Epithelial cell of prostate (primary cell): ENCODE data around the gene NFYB.
"Not testable (repeated sequence)": the region's sequence is repeated elsewhere in the genome, so short reads cannot be mapped to it uniquely, and the experiment has no call there.

Source experiments
- DNase-seq: peaks from one replicate; pipeline ENCODE4 v3.0.0-alpha.2; 2011; ENCODE audit warnings: low read depth, low spot score
- H3K27ac ChIP-seq: fragments of 450-650 bp; 2 replicates; pipeline ENCODE4 v1.5.1; 2017; ENCODE audit warnings: mild to moderate bottlenecking

The NFYB gene

DNA sequence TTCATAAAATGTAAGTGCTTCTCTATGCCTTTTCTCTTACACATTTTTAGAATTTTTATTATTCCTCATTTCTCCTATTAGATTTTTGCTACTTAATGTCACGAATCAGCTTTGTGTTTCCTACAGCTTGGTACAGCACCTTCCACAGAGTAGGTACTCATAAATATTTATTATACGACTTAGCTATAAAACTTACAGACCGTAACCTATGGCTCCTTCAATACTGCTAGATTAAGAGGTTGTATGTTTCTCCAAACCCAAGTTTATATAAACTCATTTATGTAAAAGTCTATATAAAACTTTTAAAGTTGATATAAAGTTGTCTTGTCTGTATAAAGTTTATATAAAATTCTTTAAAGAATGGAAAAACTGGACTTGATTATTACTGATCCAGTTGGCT lies 11.5 kb downstream of the NFYB start:
- H3K27ac ChIP-seq, result no peak overlapping the region
- DNase-seq, result no peak

GRCh38 chr12:104122298-104122697 lies 15.7 kb downstream of the NFYB start:
- no peak for DNase-seq
- no peak overlapping the region for H3K27ac ChIP-seq

DNA sequence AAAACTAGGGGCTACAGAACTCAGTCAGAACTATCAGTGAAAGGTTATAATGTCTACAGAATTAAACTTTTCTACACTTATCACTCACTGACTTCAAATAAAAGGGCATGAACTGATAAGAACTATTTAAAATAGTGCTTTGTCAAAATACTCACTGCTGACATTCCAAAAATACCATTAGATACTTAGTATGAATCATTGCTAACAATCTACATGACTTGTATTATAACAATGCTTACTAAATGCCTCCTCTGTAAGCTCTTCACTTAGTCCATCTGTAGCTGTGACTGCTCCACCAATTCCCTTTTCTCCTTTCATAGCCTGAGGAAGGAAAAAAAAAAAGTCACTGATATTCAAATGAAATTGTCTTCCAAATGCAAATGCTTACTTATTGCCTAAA lies 17.0 kb downstream of the NFYB start:
- DNase-seq, result no peak
- H3K27ac ChIP-seq, result peak overlapping the region; percentile 2

- H3K27ac ChIP-seq, result peak overlapping the region; percentile 25
- no peak for DNase-seq
Observed at GRCh38 chr12:104115587-104115975, 22.4 kb downstream of the NFYB start.

DNA sequence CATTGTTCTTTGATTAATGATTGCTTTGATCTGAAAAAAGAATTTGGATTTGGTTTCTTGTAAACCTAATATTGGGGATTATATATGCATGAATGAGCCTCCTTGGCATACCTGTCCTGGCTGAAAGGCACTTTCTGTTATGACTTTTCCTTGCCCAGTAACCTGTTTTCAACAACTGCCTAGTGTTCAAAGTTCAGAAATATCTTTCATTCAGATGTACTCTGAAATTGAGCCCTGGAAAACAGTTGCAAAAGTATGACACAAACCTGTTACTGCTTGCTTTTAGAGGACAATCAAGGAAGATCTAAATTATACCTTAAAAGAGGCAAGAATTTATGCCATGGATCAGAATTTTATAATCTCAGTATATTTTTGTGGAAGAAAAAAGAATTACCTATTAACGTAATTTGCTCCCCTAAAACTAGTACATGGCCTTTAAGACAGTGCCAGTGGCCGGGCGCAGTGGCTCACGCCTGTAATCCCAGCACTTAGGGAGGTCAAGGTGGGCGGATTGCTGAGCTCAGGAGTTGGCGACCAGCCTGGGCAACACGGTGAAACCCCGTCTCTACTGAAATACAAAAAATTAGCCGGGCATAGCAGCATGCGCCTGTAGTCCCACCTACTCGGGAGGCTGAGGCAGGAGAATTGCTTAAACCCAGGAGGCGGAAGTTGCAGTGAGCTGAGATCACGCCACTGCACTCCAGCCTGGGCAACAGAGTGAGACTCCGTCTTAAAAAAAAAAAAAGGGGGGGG lies 23.0 kb downstream of the NFYB start:
- DNase-seq, result not testable (repeated sequence)
- peak overlapping the region; percentile 25 for H3K27ac ChIP-seq

DNA sequence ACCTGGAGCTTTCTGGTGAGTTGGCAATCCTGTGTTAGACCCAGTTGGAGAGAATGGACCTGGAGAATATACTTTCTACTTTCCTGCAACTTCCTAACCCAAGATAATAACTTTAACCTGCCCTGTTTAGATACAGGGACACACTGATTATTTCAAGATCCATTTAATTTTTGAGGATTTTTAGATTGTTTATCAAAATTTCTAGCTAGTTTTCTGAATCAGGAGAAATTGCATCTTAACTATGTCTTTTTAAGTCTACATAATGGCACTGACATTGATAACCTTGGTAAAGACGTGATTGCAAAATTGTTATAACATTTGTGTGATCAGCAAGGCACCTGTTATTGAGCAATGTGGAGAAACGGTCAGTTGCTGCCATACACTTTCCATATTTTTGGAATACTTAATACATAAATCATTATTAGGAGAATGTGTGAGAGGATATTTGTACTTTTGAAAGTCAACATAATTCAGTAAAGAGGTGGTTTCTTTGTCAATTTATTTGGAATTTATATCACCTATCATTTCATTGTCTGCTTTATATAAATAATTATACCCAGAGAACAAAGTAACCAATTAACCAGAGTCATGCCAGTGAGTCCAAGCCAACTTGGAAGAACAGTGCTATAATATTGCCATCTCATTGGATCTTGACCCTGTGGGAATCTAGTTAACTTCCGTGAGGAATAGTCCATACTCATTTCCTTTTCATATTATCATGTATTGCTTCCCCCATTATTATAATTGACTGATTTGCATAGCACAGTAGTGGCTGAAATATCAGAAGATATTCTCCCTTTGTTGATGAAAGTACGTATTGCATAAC lies 28.4 kb downstream of the NFYB start:
- no peak overlapping the region for H3K27ac ChIP-seq

GRCh38 chr12:104108755-104109445 lies 29.1 kb downstream of the NFYB start:
- H3K27ac ChIP-seq, result no peak overlapping the region
- DNase-seq, result peak; percentile 29

More for the DNA sequence above, 28.4 kb downstream of the NFYB start:
- DNase-seq, result no peak

DNA sequence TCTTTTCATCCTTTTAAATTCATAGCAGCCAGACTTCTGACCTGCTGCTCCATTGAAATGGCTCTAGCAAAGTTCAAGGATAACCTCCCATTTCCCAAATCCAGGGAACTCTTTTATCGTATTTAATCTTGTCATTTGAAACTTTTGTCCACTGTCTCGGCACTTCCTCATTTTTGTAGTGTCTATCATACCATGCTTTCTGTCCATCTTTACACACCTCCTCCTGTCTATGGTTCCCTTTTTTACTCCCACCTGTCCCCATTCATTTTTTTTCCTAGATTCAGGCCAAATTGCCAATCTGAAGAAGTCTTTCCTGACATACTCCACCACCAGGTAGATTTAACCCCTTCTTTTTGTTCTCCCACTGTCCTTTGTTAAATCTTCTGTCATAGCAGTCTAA lies 31.0 kb downstream of the NFYB start:
- H3K27ac ChIP-seq, result no peak overlapping the region
- no peak for DNase-seq

- H3K27ac ChIP-seq, result no peak overlapping the region
Observed at GRCh38 chr12:104105461-104105860, 32.5 kb downstream of the NFYB start.

DNA sequence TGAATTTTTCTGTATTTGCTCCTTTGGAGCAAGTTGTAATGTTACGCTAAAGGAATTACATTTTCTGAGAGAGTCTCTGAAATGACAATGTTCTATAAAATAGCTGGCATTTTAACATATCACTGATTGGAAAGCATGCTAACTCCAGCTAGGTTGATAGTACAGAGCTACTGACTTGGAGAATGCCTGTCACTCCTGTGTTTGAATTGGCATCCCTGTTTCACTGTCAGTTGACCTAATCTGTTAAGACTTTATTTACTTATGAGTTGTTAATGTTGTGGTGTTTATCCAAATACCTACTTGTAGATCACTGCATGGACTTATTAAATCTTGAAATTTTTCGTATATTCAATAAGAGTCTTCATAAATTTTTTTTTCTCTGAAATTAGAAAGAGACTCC lies 40.1 kb downstream of the NFYB start:
- H3K27ac ChIP-seq, result no peak overlapping the region
- DNase-seq, result no peak

More at GRCh38 chr12:104105461-104105860, 32.5 kb downstream of the NFYB start:
- no peak for DNase-seq

DNA sequence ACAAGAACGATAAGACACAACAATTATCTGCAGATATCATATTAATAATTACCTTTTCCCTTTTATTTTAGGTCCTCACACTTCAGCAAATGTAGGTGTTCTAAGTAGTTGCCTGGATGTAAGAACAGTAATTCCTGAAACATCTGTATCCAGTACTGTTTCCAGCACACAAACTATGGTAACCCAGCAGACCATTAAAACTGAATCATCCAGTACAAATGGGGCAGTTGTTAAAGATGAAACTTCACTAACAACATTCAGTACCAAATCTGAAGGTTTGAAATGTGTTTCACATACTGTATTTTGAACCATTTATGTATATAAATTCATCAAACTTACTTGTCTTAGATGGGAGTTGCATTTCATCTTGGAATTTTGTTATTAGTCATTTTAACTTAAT lies 42.7 kb downstream of the NFYB start:
- no peak for DNase-seq
- no peak overlapping the region for H3K27ac ChIP-seq

- H3K27ac ChIP-seq, result no peak overlapping the region
- DNase-seq, result no peak
Observed at GRCh38 chr12:104094284-104094683, 43.7 kb downstream of the NFYB start.

DNA sequence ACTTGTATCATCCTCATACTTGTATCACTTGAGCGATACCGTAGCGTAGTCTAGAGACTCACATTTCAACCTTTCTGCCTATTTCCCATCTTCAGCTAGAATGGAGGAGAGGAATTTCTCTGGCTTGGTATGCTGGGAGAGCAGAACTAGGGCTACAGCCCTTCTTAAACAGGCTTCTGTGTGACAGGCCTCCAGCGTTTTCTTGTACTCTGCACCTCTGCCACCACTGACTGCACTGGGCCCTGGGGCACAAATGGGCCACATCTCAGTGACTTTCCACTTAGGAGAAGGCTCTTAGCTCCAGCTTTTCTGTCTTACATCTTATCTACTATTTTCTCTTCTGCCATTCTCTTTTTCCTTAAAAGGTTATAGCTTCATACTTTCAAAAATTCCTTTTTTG lies 46.9 kb downstream of the NFYB start:
- no peak for DNase-seq
- H3K27ac ChIP-seq, result no peak overlapping the region

DNA sequence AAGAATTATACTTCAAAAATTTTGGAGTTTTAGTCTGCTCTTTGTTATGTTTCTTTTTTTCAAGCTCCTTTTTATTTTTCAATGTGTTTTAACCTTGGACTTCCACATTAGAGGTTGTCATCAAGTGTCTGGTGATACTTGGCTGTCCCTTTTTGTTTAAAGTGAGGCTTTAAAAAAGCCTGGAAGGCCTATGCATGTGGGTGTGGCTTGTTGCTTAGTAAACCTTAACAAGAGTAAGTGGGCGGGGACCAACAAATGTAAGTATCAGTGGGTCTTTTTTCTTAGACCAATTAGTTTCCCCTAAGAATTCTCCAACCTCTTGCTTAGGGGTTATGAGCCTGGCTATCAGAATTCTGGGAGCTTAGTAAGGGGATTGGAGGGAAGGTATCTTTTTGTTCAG lies 47.3 kb downstream of the NFYB start:
- no peak overlapping the region for H3K27ac ChIP-seq
- DNase-seq, result no peak

DNA sequence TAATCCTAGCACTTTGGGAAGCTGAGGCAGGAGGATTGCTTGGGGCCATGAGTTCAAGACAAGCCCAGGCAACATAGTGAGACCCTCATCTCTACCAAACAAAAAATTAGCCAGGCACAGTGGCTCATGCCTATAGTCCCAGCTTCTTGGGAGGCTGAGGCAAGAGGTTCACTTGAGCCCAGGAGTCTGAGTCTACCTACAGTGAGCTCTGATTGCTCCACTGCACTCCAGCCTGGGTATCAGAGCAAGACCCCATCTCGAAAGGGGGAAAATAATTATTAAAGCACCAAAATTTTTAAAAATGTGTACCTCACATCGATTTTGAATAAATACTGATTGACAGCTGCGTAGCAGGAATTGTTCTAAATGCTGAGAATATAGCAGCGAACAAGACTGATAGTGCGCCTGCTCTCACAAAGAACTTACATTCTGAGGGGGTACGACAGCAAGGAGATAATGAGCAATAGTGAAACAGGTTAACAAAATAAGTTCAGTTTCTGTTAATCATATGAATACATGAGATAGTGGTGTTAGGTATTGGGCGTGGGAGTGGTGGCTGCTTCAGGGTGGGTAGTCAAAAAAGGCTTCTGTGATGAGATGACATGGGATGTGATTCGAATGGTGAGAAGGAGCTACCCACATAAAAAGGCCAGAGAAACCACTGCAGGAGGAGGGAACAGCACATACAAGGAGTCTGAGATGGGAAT lies 54.1 kb downstream of the NFYB start:
- no peak overlapping the region for H3K27ac ChIP-seq
- no peak for DNase-seq

- DNase-seq, result no peak
Observed at GRCh38 chr12:104080764-104081163, 57.2 kb downstream of the NFYB start.

DNA sequence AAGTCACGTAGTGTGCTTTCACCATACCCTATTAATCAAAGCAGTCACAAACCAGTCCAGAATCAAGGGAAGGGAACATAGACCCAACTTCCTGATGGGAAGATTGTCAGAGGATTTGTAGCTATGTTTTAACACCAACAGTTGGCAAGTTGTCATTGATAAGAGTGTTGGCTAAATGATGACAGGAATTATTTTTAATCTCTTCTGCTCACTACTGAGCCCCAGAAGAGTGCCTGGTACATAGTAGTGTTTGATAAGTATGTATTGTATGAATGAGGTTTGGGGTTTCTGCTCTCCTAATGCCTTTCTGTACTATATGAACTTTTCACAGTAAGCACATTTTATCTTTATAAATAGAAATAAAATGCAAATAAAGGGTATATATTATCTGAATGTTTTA lies 59.0 kb downstream of the NFYB start:
- H3K27ac ChIP-seq, result no peak overlapping the region
- DNase-seq, result no peak

More at GRCh38 chr12:104080764-104081163, 57.2 kb downstream of the NFYB start:
- no peak overlapping the region for H3K27ac ChIP-seq

- DNase-seq, result no peak
- H3K27ac ChIP-seq, result no peak overlapping the region
Observed at GRCh38 chr12:104073699-104074098, 64.3 kb downstream of the NFYB start.

DNA sequence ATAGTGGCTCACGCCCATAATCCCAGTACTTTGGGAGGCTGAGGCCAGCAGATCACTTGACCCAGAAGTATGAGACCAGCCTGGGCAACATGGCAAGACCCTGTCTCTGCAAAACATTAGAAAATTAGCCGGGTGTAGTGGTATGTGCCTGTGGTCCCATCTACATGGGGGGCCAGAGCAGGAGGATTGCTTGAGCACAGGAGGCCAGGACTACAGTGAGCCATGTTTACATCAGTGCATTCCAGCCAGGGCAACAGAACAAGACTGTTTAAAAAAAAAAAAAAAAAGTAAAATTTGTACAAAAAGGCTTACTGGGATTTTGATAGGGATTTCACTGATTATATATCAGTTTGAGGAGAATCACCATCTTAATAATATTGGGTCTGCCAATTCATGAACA lies 65.9 kb downstream of the NFYB start:
- DNase-seq, result no peak
- no peak overlapping the region for H3K27ac ChIP-seq
